ENCODE results near the gene CCDC18. TPM values are rescaled to one million over a fixed set of nuclear protein-coding genes. Genes with fewer than 3 reads are reported as not detected.
"Not testable (repeated sequence)": the region's sequence is repeated elsewhere in the genome, so short reads cannot be mapped to it uniquely, and the experiment has no call there.

CCDC18 gene
- total RNA-seq, 1 experiment from 2014 or later = 18.9 TPM

- Histone ChIP-seq H2AFZ (ENCODE audit: low read length) (no peak overlapping the region), H4K20me1 (ENCODE audit: low read length) (peaks cover 53% of the 10 kb centered on the region), H3K27ac (ENCODE audit: low read length) (no peak overlapping the region), H3K4me1 (ENCODE audit: insufficient read depth, low read length) (peaks cover 3% of the 10 kb centered on the region; the same call in 1 of the 2 replicates), H3K9me2 (replicated peaks; ENCODE audit: low read length) (no peaks in the 10 kb centered on the region), H3F3A (ENCODE audit: low read length, unreplicated experiment) (no peaks in the 10 kb centered on the region), H3K79me2 (ENCODE audit: low read length) (peaks cover 96% of the 10 kb centered on the region), H3K36me3 (ENCODE audit: low read depth, low read length) (peaks cover 26% of the 10 kb centered on the region), H3K9me3 (ENCODE audit: low read length) (no peaks in the 10 kb centered on the region), H3K4me2 (ENCODE audit: low read length) (no peak overlapping the region), H3K27me3 (ENCODE audit: low read length) (no peaks in the 10 kb centered on the region), H3K4me3 (ENCODE audit: low read length) (no peak overlapping the region), H3K9ac (ENCODE audit: low read length) (no peak overlapping the region)
- intact Hi-C loops (cut with micrococcal nuclease) = no loop called here
- no peak for ATAC-seq
- ChIA-PET POLR2A (ENCODE audit: unreplicated experiment) (no interaction called here), CTCF (no interaction called here)
- no TSS peak for BruUV-seq (replicated peaks)
- TF ChIP-seq CTCF (conservative IDR thresholded peaks at IDR 0.05; ENCODE audit: low read depth, low read length) (no peak), EZH2 (IDR thresholded peaks at IDR 0.05; ENCODE audit: low read length, unreplicated experiment) (no peak), EZH2phosphoT487 (IDR thresholded peaks at IDR 0.05; ENCODE audit: borderline replicate concordance, low read length) (no peak)
- DNase-seq = no peak
Observed at GRCh38 chr1:93172778-93173177, 7.7 kb upstream of the CCDC18 start.

- POLR2A ChIA-PET (ENCODE audit: unreplicated experiment); CTCF ChIA-PET; ATAC-seq: not testable (repeated sequence)
Observed at GRCh38 chr1:93174638-93175037, 5.9 kb upstream of the CCDC18 start.

GRCh38 chr1:93177991-93178390 lies 2.5 kb upstream of the CCDC18 start:
- Histone ChIP-seq H3K4me3 (ENCODE audit: low read length) (peak overlapping the region; percentile 93), H3K9ac (ENCODE audit: low read length) (peak overlapping the region; percentile 98), H3F3A (ENCODE audit: low read length, unreplicated experiment) (no peaks in the 10 kb centered on the region), H3K79me2 (ENCODE audit: low read length) (peaks cover 90% of the 10 kb centered on the region), H2AFZ (ENCODE audit: low read length) (no peak overlapping the region), H3K27me3 (ENCODE audit: low read length) (no peaks in the 10 kb centered on the region), H3K4me2 (ENCODE audit: low read length) (peak overlapping the region; percentile 97), H3K9me3 (ENCODE audit: low read length) (no peaks in the 10 kb centered on the region), H3K9me2 (replicated peaks; ENCODE audit: low read length) (no peaks in the 10 kb centered on the region), H4K20me1 (ENCODE audit: low read length) (peaks cover 46% of the 10 kb centered on the region), H3K4me1 (ENCODE audit: insufficient read depth, low read length) (peaks cover 21% of the 10 kb centered on the region), H3K27ac (ENCODE audit: low read length) (0 out of 2 replicates have a peak overlapping the region, but pooled peaks have one; percentile 98), H3K36me3 (ENCODE audit: low read depth, low read length) (peaks cover 12% of the 10 kb centered on the region)
- DNase-seq = peak; percentile 37
- no TSS peak for BruUV-seq (replicated peaks)
- no peak for TF ChIP-seq EZH2phosphoT487 (IDR thresholded peaks at IDR 0.05; ENCODE audit: borderline replicate concordance, low read length)
- no peak for TF ChIP-seq EZH2 (IDR thresholded peaks at IDR 0.05; ENCODE audit: low read length, unreplicated experiment)
- TF ChIP-seq CTCF (conservative IDR thresholded peaks at IDR 0.05; ENCODE audit: low read depth, low read length) = no peak
- intact Hi-C loops (cut with micrococcal nuclease) = no loop called here
- ChIA-PET POLR2A (ENCODE audit: unreplicated experiment) (interaction anchor here (0.6 kb wide), 2 partner anchors 39 to 97 kb away, joined by 4 to 8 read pairs; no protein-coding TSS in a partner anchor), CTCF (no interaction called here)
- ATAC-seq = no peak

More at GRCh38 chr1:93174638-93175037, 5.9 kb upstream of the CCDC18 start:
- H2AFZ ChIP-seq (ENCODE audit: low read length); H3K4me2 ChIP-seq (ENCODE audit: low read length); H3K27ac ChIP-seq (ENCODE audit: low read length); H3K27me3 ChIP-seq (ENCODE audit: low read length); H3K4me3 ChIP-seq (ENCODE audit: low read length); H3K9me3 ChIP-seq (ENCODE audit: low read length); BruUV-seq (replicated peaks); H3K9me2 ChIP-seq (replicated peaks; ENCODE audit: low read length); H3K4me1 ChIP-seq (ENCODE audit: insufficient read depth, low read length); H3F3A ChIP-seq (ENCODE audit: low read length, unreplicated experiment); intact Hi-C loops (cut with micrococcal nuclease); DNase-seq; H3K9ac ChIP-seq (ENCODE audit: low read length): not testable (repeated sequence)
- Histone ChIP-seq H3K79me2 (ENCODE audit: low read length) (peaks cover 96% of the 10 kb centered on the region), H4K20me1 (ENCODE audit: low read length) (peaks cover 62% of the 10 kb centered on the region), H3K36me3 (ENCODE audit: low read depth, low read length) (peaks cover 12% of the 10 kb centered on the region)
